ENCODE data around the gene PRKAG2.

The PRKAG2 gene

GRCh38 chr7:151780631-151781030 is 96.3 kb downstream of the PRKAG2 start:
- TF ChIP-seq GATA3 (IDR thresholded peaks at IDR 0.05; ENCODE audit: low read depth, low read length) (no peak), GATA2 (IDR thresholded peaks at IDR 0.05; ENCODE audit: low read depth, low read length) (no peak)

GRCh38 chr7:151779678-151780077 is 97.2 kb downstream of the PRKAG2 start:
- no peak for TF ChIP-seq GATA2 (IDR thresholded peaks at IDR 0.05; ENCODE audit: low read depth, low read length)
- TF ChIP-seq GATA3 (IDR thresholded peaks at IDR 0.05; ENCODE audit: low read depth, low read length) = no peak

- TF ChIP-seq GATA2 (IDR thresholded peaks at IDR 0.05; ENCODE audit: low read depth, low read length) (no peak), GATA3 (IDR thresholded peaks at IDR 0.05; ENCODE audit: low read depth, low read length) (no peak)
These were observed 97.7 kb downstream of the PRKAG2 start for GRCh38 chr7:151779255-151779654.

GRCh38 chr7:151777908-151778670 is 98.8 kb downstream of the PRKAG2 start:
- TF ChIP-seq GATA3 (IDR thresholded peaks at IDR 0.05; ENCODE audit: low read depth, low read length) (no peak), GATA2 (IDR thresholded peaks at IDR 0.05; ENCODE audit: low read depth, low read length) (no peak)

GRCh38 chr7:151777495-151777880 is 99.4 kb downstream of the PRKAG2 start:
- TF ChIP-seq GATA3 (IDR thresholded peaks at IDR 0.05; ENCODE audit: low read depth, low read length) (no peak), GATA2 (IDR thresholded peaks at IDR 0.05; ENCODE audit: low read depth, low read length) (no peak)

- no peak for TF ChIP-seq GATA3 (IDR thresholded peaks at IDR 0.05; ENCODE audit: low read depth, low read length)
- TF ChIP-seq GATA2 (IDR thresholded peaks at IDR 0.05; ENCODE audit: low read depth, low read length) = no peak
These were observed 99.9 kb downstream of the PRKAG2 start for GRCh38 chr7:151776876-151777494.

- TF ChIP-seq GATA3 (IDR thresholded peaks at IDR 0.05; ENCODE audit: low read depth, low read length) (no peak), GATA2 (IDR thresholded peaks at IDR 0.05; ENCODE audit: low read depth, low read length) (no peak)
These were observed 100.5 kb downstream of the PRKAG2 start for GRCh38 chr7:151776446-151776845.

GRCh38 chr7:151775547-151776443 is 101.1 kb downstream of the PRKAG2 start:
- TF ChIP-seq GATA3 (IDR thresholded peaks at IDR 0.05; ENCODE audit: low read depth, low read length) = no peak
- TF ChIP-seq GATA2 (IDR thresholded peaks at IDR 0.05; ENCODE audit: low read depth, low read length) = no peak

GRCh38 chr7:151774951-151775350 is 102.0 kb downstream of the PRKAG2 start:
- TF ChIP-seq GATA2 (IDR thresholded peaks at IDR 0.05; ENCODE audit: low read depth, low read length) (no peak), GATA3 (IDR thresholded peaks at IDR 0.05; ENCODE audit: low read depth, low read length) (no peak)

- no peak for TF ChIP-seq GATA3 (IDR thresholded peaks at IDR 0.05; ENCODE audit: low read depth, low read length)
- TF ChIP-seq GATA2 (IDR thresholded peaks at IDR 0.05; ENCODE audit: low read depth, low read length) = no peak
These were observed 103.1 kb downstream of the PRKAG2 start for GRCh38 chr7:151773797-151774196.

- TF ChIP-seq GATA3 (IDR thresholded peaks at IDR 0.05; ENCODE audit: low read depth, low read length) (no peak), GATA2 (IDR thresholded peaks at IDR 0.05; ENCODE audit: low read depth, low read length) (no peak)
These were observed 106.7 kb downstream of the PRKAG2 start for GRCh38 chr7:151770232-151770631.

- no peak for TF ChIP-seq GATA3 (IDR thresholded peaks at IDR 0.05; ENCODE audit: low read depth, low read length)
These were observed 107.6 kb downstream of the PRKAG2 start for GRCh38 chr7:151769188-151769821.

GRCh38 chr7:151768805-151769187 is 108.1 kb downstream of the PRKAG2 start:
- TF ChIP-seq GATA2 (IDR thresholded peaks at IDR 0.05; ENCODE audit: low read depth, low read length) = no peak

GRCh38 chr7:151767557-151767956 is 109.4 kb downstream of the PRKAG2 start:
- no peak for TF ChIP-seq GATA2 (IDR thresholded peaks at IDR 0.05; ENCODE audit: low read depth, low read length)
- no peak for TF ChIP-seq GATA3 (IDR thresholded peaks at IDR 0.05; ENCODE audit: low read depth, low read length)

All from SH-SY5Y (cell line).